Measurements from ENCODE around the gene FAM135A. TPM values are rescaled to one million over a fixed set of nuclear protein-coding genes. Genes with fewer than 3 reads are reported as not detected.

FAM135A gene
- total RNA-seq, 2 experiments from 2014 or later, result 8.2 to 9.4 TPM

GRCh38 chr6:70503813-70504465 is 90.6 kb downstream of the FAM135A start:
- Mint-ChIP-seq H3K9me3 (peaks cover 17% of the 10 kb centered on the region), H3K36me3 (ENCODE audit: low read depth) (peaks cover 38% of the 10 kb centered on the region), H3K27ac (no peak overlapping the region), H3K4me3 (no peak overlapping the region), H3K4me1 (ENCODE audit: low read depth) (no peaks in the 10 kb centered on the region), H3K27me3 (no peaks in the 10 kb centered on the region)
- intact Hi-C loops (cut with micrococcal nuclease), result no loop called here
- DNase-seq (no peak), ATAC-seq (no peak)
- TF ChIP-seq, protein P1, sequence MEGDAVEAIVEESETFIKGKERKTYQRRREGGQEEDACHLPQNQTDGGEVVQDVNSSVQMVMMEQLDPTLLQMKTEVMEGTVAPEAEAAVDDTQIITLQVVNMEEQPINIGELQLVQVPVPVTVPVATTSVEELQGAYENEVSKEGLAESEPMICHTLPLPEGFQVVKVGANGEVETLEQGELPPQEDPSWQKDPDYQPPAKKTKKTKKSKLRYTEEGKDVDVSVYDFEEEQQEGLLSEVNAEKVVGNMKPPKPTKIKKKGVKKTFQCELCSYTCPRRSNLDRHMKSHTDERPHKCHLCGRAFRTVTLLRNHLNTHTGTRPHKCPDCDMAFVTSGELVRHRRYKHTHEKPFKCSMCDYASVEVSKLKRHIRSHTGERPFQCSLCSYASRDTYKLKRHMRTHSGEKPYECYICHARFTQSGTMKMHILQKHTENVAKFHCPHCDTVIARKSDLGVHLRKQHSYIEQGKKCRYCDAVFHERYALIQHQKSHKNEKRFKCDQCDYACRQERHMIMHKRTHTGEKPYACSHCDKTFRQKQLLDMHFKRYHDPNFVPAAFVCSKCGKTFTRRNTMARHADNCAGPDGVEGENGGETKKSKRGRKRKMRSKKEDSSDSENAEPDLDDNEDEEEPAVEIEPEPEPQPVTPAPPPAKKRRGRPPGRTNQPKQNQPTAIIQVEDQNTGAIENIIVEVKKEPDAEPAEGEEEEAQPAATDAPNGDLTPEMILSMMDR (IDR thresholded peaks at IDR 0.05), result no peak
- CTCF ChIA-PET, result no interaction called here
- POLR2A ChIA-PET, result no interaction called here

DNA sequence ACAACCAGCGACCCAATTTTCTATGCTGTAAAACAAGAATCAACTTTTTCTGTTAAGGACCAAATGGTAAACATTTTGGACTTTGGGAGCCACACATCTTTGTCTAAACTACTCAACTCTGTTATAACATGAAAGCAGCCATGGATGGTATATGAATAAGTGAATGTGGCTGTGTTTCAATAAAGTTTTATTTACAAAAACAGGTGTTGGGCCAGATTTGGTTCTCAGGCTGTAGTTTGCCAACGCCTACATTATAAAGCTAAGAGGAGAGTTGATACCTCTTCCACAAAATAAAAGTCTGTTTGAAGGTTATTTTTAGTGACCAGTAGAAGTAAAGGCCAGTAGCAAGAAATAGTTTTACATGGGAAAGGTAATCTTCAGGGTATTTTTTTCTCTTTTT is 93.0 kb downstream of the FAM135A start:
- CTCF ChIA-PET, result no interaction called here
- intact Hi-C loops (cut with micrococcal nuclease), result no loop called here

GRCh38 chr6:70507161-70507560 is 93.9 kb downstream of the FAM135A start:
- peaks cover 11% of the 10 kb centered on the region for H3K9me3 Mint-ChIP-seq
- intact Hi-C loops (cut with micrococcal nuclease), result no loop called here
- no peak overlapping the region for H3K4me3 Mint-ChIP-seq
- H3K27me3 Mint-ChIP-seq, result no peaks in the 10 kb centered on the region
- H3K4me1 Mint-ChIP-seq (ENCODE audit: low read depth), result no peaks in the 10 kb centered on the region
- DNase-seq (no peak), ATAC-seq (no peak)
- H3K27ac Mint-ChIP-seq, result no peak overlapping the region
- ChIA-PET CTCF (no interaction called here), POLR2A (no interaction called here)
- TF ChIP-seq, protein P1 (IDR thresholded peaks at IDR 0.05), result no peak
- peaks cover 27% of the 10 kb centered on the region for H3K36me3 Mint-ChIP-seq (ENCODE audit: low read depth)

More for the DNA sequence above, 93.0 kb downstream of the FAM135A start:
- Mint-ChIP-seq H3K27ac (no peak overlapping the region), H3K9me3 (peaks cover 11% of the 10 kb centered on the region), H3K27me3 (no peaks in the 10 kb centered on the region), H3K4me3 (no peak overlapping the region), H3K36me3 (ENCODE audit: low read depth) (peaks cover 32% of the 10 kb centered on the region), H3K4me1 (ENCODE audit: low read depth) (no peaks in the 10 kb centered on the region)
- POLR2A ChIA-PET, result no interaction called here
- TF ChIP-seq, protein P1 (IDR thresholded peaks at IDR 0.05), result no peak
- ATAC-seq, result no peak
- DNase-seq, result no peak

DNA sequence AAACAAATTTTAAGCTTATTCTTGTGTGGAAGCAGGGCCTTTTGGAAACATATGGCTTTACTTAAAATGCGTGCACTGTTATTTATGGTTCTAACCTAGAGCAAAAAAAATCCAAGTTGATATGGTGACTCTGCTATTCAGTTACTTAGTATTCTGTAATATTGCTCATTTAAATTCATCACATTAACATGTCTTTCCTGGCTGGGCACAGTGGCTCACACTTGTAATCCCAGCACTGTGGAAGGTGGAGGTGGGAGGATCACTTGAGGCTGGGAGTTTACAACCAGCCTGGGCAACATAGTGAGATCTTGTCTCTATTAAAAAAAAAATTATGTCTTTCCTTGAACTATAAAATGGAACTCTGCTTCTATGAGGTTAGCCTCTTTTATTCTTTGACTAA is 95.6 kb downstream of the FAM135A start:
- ChIA-PET POLR2A (no interaction called here), CTCF (interaction anchor here (1.0 kb wide), 1 partner anchor 375 kb away, joined by 3 read pairs; no protein-coding TSS in a partner anchor)
- Mint-ChIP-seq H3K9me3 (peaks cover 7% of the 10 kb centered on the region), H3K27ac (no peak overlapping the region), H3K4me1 (ENCODE audit: low read depth) (no peaks in the 10 kb centered on the region), H3K4me3 (no peak overlapping the region), H3K36me3 (ENCODE audit: low read depth) (peaks cover 14% of the 10 kb centered on the region), H3K27me3 (no peaks in the 10 kb centered on the region)
- TF ChIP-seq, protein P1 (IDR thresholded peaks at IDR 0.05), result no peak
- no peak for ATAC-seq
- intact Hi-C loops (cut with micrococcal nuclease), result no loop called here
- DNase-seq, result no peak

- POLR2A ChIA-PET, result no interaction called here
- Mint-ChIP-seq H3K9me3 (no peaks in the 10 kb centered on the region), H3K4me1 (ENCODE audit: low read depth) (no peaks in the 10 kb centered on the region), H3K27me3 (no peaks in the 10 kb centered on the region), H3K27ac (no peak overlapping the region), H3K4me3 (no peak overlapping the region), H3K36me3 (ENCODE audit: low read depth) (peaks cover under 1% of the 10 kb centered on the region)
- CTCF ChIA-PET, result no interaction called here
- intact Hi-C loops (cut with micrococcal nuclease), result no loop called here
- no peak for ATAC-seq
- DNase-seq, result no peak
- TF ChIP-seq, protein P1 (IDR thresholded peaks at IDR 0.05), result no peak
These were observed 97.3 kb downstream of the FAM135A start for GRCh38 chr6:70510600-70510999.
